CD4-positive, alpha-beta memory T cell (primary cell): ENCODE results near the gene PEPD. TPM values are rescaled to one million over a fixed set of nuclear protein-coding genes. Genes with fewer than 3 reads are reported as not detected.

Experiments used
- CTCF ChIA-PET: fragments of 350-600 bp; sonication (Branson Sonifier 250); formaldehyde crosslinking; loops from one replicate; lab custom pipeline; 2021; ENCODE audit warnings: inconsistent platforms; ENCODE audit not compliant: partially characterized antibody; lab: Charles Lee
- POLR2A ChIA-PET: fragments of 350-600 bp; sonication (Branson Sonifier 250); formaldehyde crosslinking; loops from one replicate; lab custom pipeline; 2021; ENCODE audit not compliant: partially characterized antibody; lab: Charles Lee
- DNase-seq, 5 donors: peaks; one replicate each; pipeline versions ENCODE4 v3.0.0 to v3.0.0-alpha.2; 2020 to 2022; ENCODE audit warnings: mixed read lengths in 1 of 5
- H3K27ac ChIP-seq: one replicate; pipeline ENCODE4 v1.7.0; 2013; ENCODE audit warnings: low read depth, low read length
- H3K27me3 ChIP-seq: 2 replicates; pipeline ENCODE4 v1.7.0; 2013; ENCODE audit warnings: mild to moderate bottlenecking, low read length, moderate library complexity; ENCODE audit not compliant: insufficient read depth
- H3K36me3 ChIP-seq: 2 replicates; pipeline ENCODE4 v1.7.0; 2013; ENCODE audit warnings: mild to moderate bottlenecking, low read length, moderate library complexity; ENCODE audit not compliant: insufficient read depth
- H3K4me1 ChIP-seq: 2 replicates; pipeline ENCODE4 v1.7.0; 2013; ENCODE audit warnings: mild to moderate bottlenecking, low read length, moderate library complexity; ENCODE audit not compliant: insufficient read depth
- H3K4me3 ChIP-seq, 2 donors: one replicate each; pipeline ENCODE4 v1.7.0; 2013; ENCODE audit warnings: low read length in 2 of 2, mild to moderate bottlenecking in 1 of 2
- H3K9me3 ChIP-seq, 2 donors: one replicate each; pipeline ENCODE4 v1.7.0; 2013; ENCODE audit warnings: low read length in 2 of 2, control low read depth in 1 of 2; ENCODE audit not compliant: control insufficient read depth in 1 of 2
- H3K27ac Mint-ChIP-seq, 7 donors: one replicate each; pipeline ENCODE4 v1.8.0; 2020 to 2021; ENCODE audit warnings: mixed read lengths in 7 of 7, mild to moderate bottlenecking in 6 of 7, inconsistent platforms in 3 of 7, moderate library complexity in 3 of 7
- H3K27me3 Mint-ChIP-seq, 2 donors: one replicate each; pipeline ENCODE4 v1.8.0; 2020 to 2021; ENCODE audit warnings: mixed read lengths in 2 of 2
- H3K36me3 Mint-ChIP-seq, 2 donors: one replicate each; pipeline ENCODE4 v1.8.0; 2020 to 2021; ENCODE audit warnings: mixed read lengths in 2 of 2, inconsistent platforms in 1 of 2, mild to moderate bottlenecking in 1 of 2
- H3K4me1 Mint-ChIP-seq, 4 donors: one replicate each; pipeline ENCODE4 v1.8.0; 2020 to 2021; ENCODE audit warnings: mixed read lengths in 4 of 4, mild to moderate bottlenecking in 1 of 4
- H3K4me3 Mint-ChIP-seq, 8 donors: one replicate each; pipeline ENCODE4 v1.8.0; 2020 to 2021; ENCODE audit warnings: mixed read lengths in 8 of 8, mild to moderate bottlenecking in 7 of 8, moderate library complexity in 6 of 8, inconsistent platforms in 3 of 8
- H3K9me3 Mint-ChIP-seq, 8 donors: one replicate each; pipeline ENCODE4 v1.8.0; 2020 to 2021; ENCODE audit warnings: mixed read lengths in 8 of 8, mild to moderate bottlenecking in 5 of 8, inconsistent platforms in 3 of 8, moderate library complexity in 1 of 8
- intact Hi-C: fragments of 100-400 bp; cut with micrococcal nuclease; formaldehyde crosslinking; loops from one replicate; pipeline ENCODE4 v1.15.1; 2023
- polyA plus RNA-seq, 2 donors: library from polyadenylated mRNA; unstranded; fragments of 300-500 nt; fragmentation: Illumina TruSeq; gene quantifications; one replicate each; pipeline ENCODE4 v1.2.3, GENCODE V29; 2021
- total RNA-seq, 2 experiments: library from RNA; stranded (reverse); gene quantifications; one replicate each; pipeline ENCODE4 v1.2.3, GENCODE V29; 2021

Gene PEPD
- total and polyA plus RNA-seq, 4 experiments from 2014 or later: 27.6 to 213 (median 77.8) TPM

- intact Hi-C loops: no loop called here
- ChIA-PET CTCF (no interaction called here), POLR2A (no interaction called here)
- Mint-ChIP-seq H3K4me3 (no peak overlapping the region), H3K27me3 (no peaks in the 10 kb centered on the region), H3K9me3 (no peaks in the 10 kb centered on the region), H3K36me3 (no peaks in the 10 kb centered on the region), H3K27ac (no peak overlapping the region), H3K4me1 (peaks cover 4 to 15% (median 12%) of the 10 kb centered on the region in 4 donors)
- Histone ChIP-seq H3K4me1 (peaks cover 10% of the 10 kb centered on the region), H3K27ac (no peak overlapping the region), H3K36me3 (no peaks in the 10 kb centered on the region), H3K27me3 (no peaks in the 10 kb centered on the region), H3K9me3 (no peaks in the 10 kb centered on the region), H3K4me3 (no peak overlapping the region)
- peak in 1 of 5 donors; percentile 3 for DNase-seq
These were observed 86.5 kb downstream of the PEPD start for GRCh38 chr19:33434886-33435705.

DNA sequence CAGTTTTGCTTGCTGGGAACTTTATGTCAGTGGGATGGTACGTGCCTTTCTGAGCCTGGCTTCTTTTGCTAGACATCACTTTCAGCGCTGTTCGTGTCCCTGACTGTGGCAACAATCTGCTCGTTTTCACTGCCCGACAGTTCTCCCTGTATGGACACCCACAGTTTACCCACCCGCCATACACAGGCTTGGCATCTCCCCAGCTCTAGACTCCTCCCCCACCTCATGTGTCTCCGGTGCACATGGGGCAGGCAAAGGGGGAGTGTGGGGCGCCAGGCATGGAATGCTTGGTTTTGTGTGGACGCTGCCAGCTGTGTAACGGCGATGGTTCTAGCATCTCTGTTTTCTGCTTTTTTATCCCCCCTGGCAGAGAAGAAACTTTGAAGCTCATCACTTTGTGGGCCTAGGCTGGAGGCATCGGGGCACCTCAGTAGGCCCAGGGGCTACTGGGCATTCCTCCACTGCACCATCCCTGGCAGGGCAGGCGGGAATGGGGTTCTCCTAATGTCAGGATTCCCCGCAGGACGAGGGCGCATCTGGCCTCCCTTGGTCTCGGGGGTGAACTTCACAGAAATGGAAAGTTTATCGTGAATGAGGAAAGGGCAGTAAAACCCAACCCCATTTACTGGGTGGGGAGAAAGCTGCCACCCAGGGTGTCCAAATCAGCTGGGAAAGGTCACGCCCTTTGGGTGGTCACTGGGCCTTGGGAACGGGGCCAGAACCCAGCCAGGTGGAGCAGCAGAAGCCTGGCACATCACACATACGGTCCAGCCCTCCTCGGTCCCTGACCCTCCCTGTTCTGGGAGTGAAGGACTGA, 87.3 kb downstream of the PEPD start:
- POLR2A ChIA-PET: no interaction called here
- Histone ChIP-seq H3K9me3 (no peaks in the 10 kb centered on the region), H3K4me1 (peaks cover 10% of the 10 kb centered on the region), H3K27ac (no peak overlapping the region), H3K36me3 (no peaks in the 10 kb centered on the region), H3K4me3 (no peak overlapping the region), H3K27me3 (no peaks in the 10 kb centered on the region)
- intact Hi-C loops: no loop called here
- no peaks in the 10 kb centered on the region for H3K36me3 Mint-ChIP-seq
- peaks cover 4 to 22% (median 15%) of the 10 kb centered on the region in 4 donors for H3K4me1 Mint-ChIP-seq
- CTCF ChIA-PET: interaction anchor here (4.2 kb wide), 1 partner anchor 336 kb away, joined by 62 read pairs; no protein-coding TSS in a partner anchor
- H3K27ac Mint-ChIP-seq: no peak overlapping the region
- no peaks in the 10 kb centered on the region for H3K27me3 Mint-ChIP-seq
- DNase-seq: peak in 1 of 5 donors; percentile 20
- H3K9me3 Mint-ChIP-seq: no peaks in the 10 kb centered on the region
- no peak overlapping the region for H3K4me3 Mint-ChIP-seq

DNA sequence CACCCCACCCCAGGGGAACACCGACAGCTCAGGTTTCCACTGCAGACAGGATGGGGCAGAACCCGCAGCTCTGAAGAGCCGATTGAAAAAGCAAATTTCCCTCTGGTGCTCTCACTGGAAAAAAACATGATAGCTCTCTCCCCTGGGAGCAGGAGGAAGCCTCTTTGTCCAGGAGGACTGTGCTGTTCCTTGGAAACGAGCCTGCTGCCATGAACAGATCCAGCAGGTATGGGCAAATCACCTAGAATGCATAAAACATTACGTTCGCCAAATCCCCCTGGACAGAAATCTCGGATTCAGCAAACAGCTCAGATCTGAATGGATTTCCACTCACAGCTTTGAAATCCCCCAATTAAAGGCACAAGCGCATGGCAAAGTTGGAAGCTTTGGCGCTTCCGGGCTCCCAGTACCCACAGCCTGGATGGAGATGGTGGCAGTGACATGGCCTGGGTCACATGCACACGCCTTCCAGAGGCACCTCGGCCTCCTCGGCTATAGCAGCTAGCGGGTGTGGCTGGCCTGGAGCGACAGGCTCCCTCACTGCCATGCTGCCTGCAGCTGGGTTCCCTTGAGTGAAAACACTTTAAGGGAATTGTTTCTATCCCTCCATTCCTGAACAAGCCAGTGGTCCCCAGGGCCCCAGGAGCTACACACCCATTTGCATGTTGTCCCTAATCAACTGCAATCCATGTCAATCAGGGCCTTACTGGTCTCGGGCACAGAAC, 89.0 kb downstream of the PEPD start:
- H3K4me3 Mint-ChIP-seq: no peak overlapping the region

GRCh38 chr19:33432015-33432414, 89.6 kb downstream of the PEPD start:
- peaks cover 10% of the 10 kb centered on the region for H3K4me1 ChIP-seq
- no peaks in the 10 kb centered on the region for H3K9me3 ChIP-seq
- no peak overlapping the region for H3K27ac ChIP-seq
- DNase-seq: no peak
- Mint-ChIP-seq H3K27ac (no peak overlapping the region), H3K9me3 (no peaks in the 10 kb centered on the region), H3K4me1 (peaks cover 4 to 22% (median 15%) of the 10 kb centered on the region in 4 donors), H3K4me3 (no peak overlapping the region), H3K36me3 (no peaks in the 10 kb centered on the region), H3K27me3 (no peaks in the 10 kb centered on the region)
- ChIA-PET CTCF (interaction anchor here (1.2 to 4.2 kb wide), 4 partner anchors 16 to 347 kb away, joined by 3 to 62 read pairs (median 12); no protein-coding TSS in a partner anchor), POLR2A (no interaction called here)
- H3K36me3 ChIP-seq: no peaks in the 10 kb centered on the region
- H3K27me3 ChIP-seq: no peaks in the 10 kb centered on the region
- intact Hi-C loops: no loop called here
- H3K4me3 ChIP-seq: no peak overlapping the region

More for the DNA sequence above, 89.0 kb downstream of the PEPD start:
- POLR2A ChIA-PET: no interaction called here
- no peak overlapping the region for H3K4me3 ChIP-seq
- no peaks in the 10 kb centered on the region for H3K9me3 ChIP-seq
- Mint-ChIP-seq H3K27ac (no peak overlapping the region), H3K9me3 (no peaks in the 10 kb centered on the region), H3K27me3 (no peaks in the 10 kb centered on the region), H3K4me1 (peaks cover 4 to 22% (median 15%) of the 10 kb centered on the region in 4 donors), H3K36me3 (no peaks in the 10 kb centered on the region)
- no peak for DNase-seq
- H3K36me3 ChIP-seq: no peaks in the 10 kb centered on the region
- H3K27ac ChIP-seq: no peak overlapping the region
- peaks cover 10% of the 10 kb centered on the region for H3K4me1 ChIP-seq
- intact Hi-C loops: no loop called here
- CTCF ChIA-PET: interaction anchor here (1.2 to 4.2 kb wide), 4 partner anchors 17 to 346 kb away, joined by 3 to 62 read pairs (median 12); no protein-coding TSS in a partner anchor
- no peaks in the 10 kb centered on the region for H3K27me3 ChIP-seq

DNA sequence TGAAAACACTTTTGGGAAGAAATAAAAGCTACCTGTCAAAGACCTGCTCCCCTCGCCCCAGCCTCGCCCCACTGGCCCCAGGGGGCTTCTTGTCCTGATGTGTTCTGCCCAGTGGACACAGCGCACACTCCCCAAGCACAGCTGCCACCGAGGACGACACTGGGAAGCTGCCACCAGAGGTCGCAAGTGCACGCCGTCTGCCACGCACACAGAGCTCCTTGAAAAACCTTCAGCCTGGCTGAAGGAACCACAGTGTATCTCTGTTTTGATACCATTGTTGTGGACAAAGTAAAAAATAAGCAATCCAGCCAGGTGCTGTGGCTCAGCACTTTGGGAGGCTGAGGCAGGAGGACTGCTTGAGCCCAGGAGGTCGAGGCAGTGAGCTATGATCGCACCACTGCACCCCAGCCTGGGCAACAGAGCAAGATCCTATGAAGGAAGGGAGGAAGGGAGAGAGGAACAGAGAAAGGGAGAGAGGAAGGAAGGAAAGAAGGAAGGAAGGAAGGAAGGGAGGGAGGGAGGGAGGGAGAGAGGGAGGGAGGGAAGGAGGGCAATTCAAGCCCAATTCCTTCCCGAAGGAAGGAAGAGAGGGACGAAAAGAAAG, 90.8 kb downstream of the PEPD start:
- Histone ChIP-seq H3K36me3 (no peaks in the 10 kb centered on the region), H3K4me3 (no peak overlapping the region), H3K4me1 (peaks cover 10% of the 10 kb centered on the region), H3K27ac (peak overlapping the region; percentile 11), H3K27me3 (no peaks in the 10 kb centered on the region), H3K9me3 (no peaks in the 10 kb centered on the region)
- Mint-ChIP-seq H3K4me1 (peaks cover 4 to 22% (median 15%) of the 10 kb centered on the region in 4 donors), H3K4me3 (peak overlapping the region; percentile 14 to 81 (median 58)), H3K9me3 (no peaks in the 10 kb centered on the region), H3K36me3 (no peaks in the 10 kb centered on the region), H3K27me3 (no peaks in the 10 kb centered on the region), H3K27ac (peak overlapping the region; percentile 45 to 96 (median 87))
- CTCF ChIA-PET: interaction anchor here (0.7 to 4.2 kb wide), 26 partner anchors 9 to 714 kb away, joined by 3 to 62 read pairs (median 3); no protein-coding TSS in a partner anchor
- intact Hi-C loops: no loop called here
- peak; percentile 52 to 70 (median 57) for DNase-seq
- POLR2A ChIA-PET: interaction anchor here (0.7 to 1.4 kb wide), 4 partner anchors 14 to 90 kb away, joined by 3 to 6 read pairs (median 4); partner anchors contain the start of genes CEBPG and PEPD

- intact Hi-C loops: no loop called here
These were observed 91.5 kb downstream of the PEPD start for GRCh38 chr19:33429891-33430673.

More at GRCh38 chr19:33429891-33430673, 91.5 kb downstream of the PEPD start:
- POLR2A ChIA-PET: interaction anchor here (0.8 to 1.4 kb wide), 3 partner anchors 14 to 56 kb away, joined by 4 to 6 read pairs (median 4); partner anchors contain the start of gene CEBPG
- Histone ChIP-seq H3K4me3 (no peak overlapping the region), H3K27ac (peak overlapping the region; percentile 11), H3K36me3 (no peaks in the 10 kb centered on the region), H3K4me1 (peaks cover 10% of the 10 kb centered on the region), H3K9me3 (no peaks in the 10 kb centered on the region), H3K27me3 (no peaks in the 10 kb centered on the region)
- Mint-ChIP-seq H3K27ac (peak overlapping the region in 6 of 7 donors; percentile 45 to 96 (median 89)), H3K27me3 (no peaks in the 10 kb centered on the region), H3K4me3 (peak overlapping the region; percentile 6 to 81 (median 58)), H3K9me3 (no peaks in the 10 kb centered on the region), H3K4me1 (peaks cover 4 to 22% (median 15%) of the 10 kb centered on the region in 4 donors), H3K36me3 (no peaks in the 10 kb centered on the region)
- DNase-seq: peak in 4 of 5 donors; percentile 45 to 70 (median 59)
- CTCF ChIA-PET: interaction anchor here (0.7 to 4.2 kb wide), 25 partner anchors 9 to 715 kb away, joined by 3 to 62 read pairs (median 3); no protein-coding TSS in a partner anchor
